PC-3 (cell line): ENCODE results near the gene IFITM5. TPM values are rescaled to one million over a fixed set of nuclear protein-coding genes. Genes with fewer than 3 reads are reported as not detected.

ENCODE experiments used
- ATAC-seq: fragments of 200-7000 bp; cut with Tn5 transposase; 2 replicates; pipeline ENCODE4 v1.9.1; 2020; ENCODE audit warnings: mild to moderate bottlenecking, moderate library complexity
- BruUV-seq: library from RNA; stranded (reverse); fragments of 400-500 nt; replicated peaks from 2 replicates; lab custom pipeline; 2021; lab: Mats Ljungman, UMichigan
- CTCF ChIA-PET: fragments of 300-600 bp; sonication (Branson Sonifier 250); formaldehyde crosslinking; loops from one replicate; lab custom pipeline; 2022; ENCODE audit warnings: antibody characterized with exemption; lab: Charles Lee
- POLR2A ChIA-PET: fragments of 300-600 bp; sonication (Branson Sonifier 250); formaldehyde crosslinking; loops from one replicate; lab custom pipeline; 2022; ENCODE audit warnings: antibody characterized with exemption; ENCODE audit not compliant: unreplicated experiment; lab: Charles Lee
- DNase-seq: peaks from one replicate; pipeline ENCODE4 v3.0.0-alpha.2; 2015
- H2AFZ ChIP-seq: fragments of 300-600 bp; sonication (generic); 2 replicates; pipeline ENCODE4 v1.6.0; 2016; ENCODE audit warnings: antibody characterized with exemption, low read length
- H3F3A ChIP-seq: fragments of 300-600 bp; sonication (generic); one replicate; pipeline ENCODE4 v1.6.0; 2017; ENCODE audit warnings: antibody characterized with exemption, low read length, control low read depth, mild to moderate bottlenecking; ENCODE audit not compliant: unreplicated experiment
- H3K27ac ChIP-seq: fragments of 300-600 bp; sonication (generic); 2 replicates; pipeline ENCODE4 v1.5.1; 2016; ENCODE audit warnings: mild to moderate bottlenecking, low read length
- H3K27me3 ChIP-seq: fragments of 300-600 bp; sonication (generic); 2 replicates; pipeline ENCODE4 v1.6.1; 2016; ENCODE audit warnings: low read length, mixed read lengths
- H3K36me3 ChIP-seq: fragments of 300-600 bp; sonication (generic); 2 replicates; pipeline ENCODE4 v1.6.1; 2016; ENCODE audit warnings: low read depth, mixed run types, low read length, mixed read lengths
- H3K4me1 ChIP-seq: fragments of 300-600 bp; sonication (generic); 2 replicates; pipeline ENCODE4 v1.5.1; 2016; ENCODE audit warnings: low read length; ENCODE audit not compliant: insufficient read depth
- H3K4me2 ChIP-seq: fragments of 300-600 bp; sonication (generic); 2 replicates; pipeline ENCODE4 v1.6.0; 2016; ENCODE audit warnings: low read length
- H3K4me3 ChIP-seq: fragments of 300-600 bp; sonication (generic); 2 replicates; pipeline ENCODE4 v1.5.1; 2016; ENCODE audit warnings: mild to moderate bottlenecking, low read length, mixed read lengths
- H3K79me2 ChIP-seq: fragments of 300-600 bp; sonication (generic); 2 replicates; pipeline ENCODE4 v1.6.1; 2017; ENCODE audit warnings: low read length, mixed read lengths
- H3K9ac ChIP-seq: fragments of 300-600 bp; sonication (generic); 2 replicates; pipeline ENCODE4 v1.6.0; 2016; ENCODE audit warnings: mild to moderate bottlenecking, low read length
- H3K9me2 ChIP-seq: fragments of 300-600 bp; sonication (generic); replicated peaks from 2 replicates; pipeline ENCODE4 v1.6.1; 2016; ENCODE audit warnings: mixed run types, low read length, mixed read lengths
- H3K9me3 ChIP-seq: fragments of 300-600 bp; sonication (generic); 2 replicates; pipeline ENCODE4 v1.6.1; 2016; ENCODE audit warnings: low read length, mixed read lengths
- H4K20me1 ChIP-seq: fragments of 300-600 bp; sonication (generic); 2 replicates; pipeline ENCODE4 v1.6.1; 2016; ENCODE audit warnings: low read length, mixed read lengths
- CTCF ChIP-seq: fragments of 300-600 bp; sonication (generic); conservative IDR thresholded peaks from 2 replicates; pipeline ENCODE4 v1.5.1; 2017; ENCODE audit warnings: antibody characterized with exemption, low read depth, mild to moderate bottlenecking, low read length
- EZH2 ChIP-seq: fragments of 300-600 bp; sonication (generic); IDR thresholded peaks from one replicate; pipeline ENCODE4 v1.6.1; 2017; ENCODE audit warnings: antibody characterized with exemption, mild to moderate bottlenecking, low read length; ENCODE audit not compliant: unreplicated experiment
- EZH2phosphoT487 ChIP-seq: fragments of 300-600 bp; sonication (generic); IDR thresholded peaks from 2 replicates; pipeline ENCODE4 v1.6.1; 2018; ENCODE audit warnings: mild to moderate bottlenecking, antibody characterized with exemption, low read length, borderline replicate concordance
- intact Hi-C: fragments of 100-400 bp; cut with micrococcal nuclease; formaldehyde crosslinking; loops from 2 replicates; pipeline ENCODE4 v1.9.0; 2023
- total RNA-seq: library from RNA; depleted of rRNA; stranded (reverse); fragments of >200 nt; gene quantifications from 2 replicates; pipeline ENCODE4 v1.2.3, GENCODE V29; 2014

IFITM5 gene
- total RNA-seq, 1 experiment from 2014 or later: not detected

DNA sequence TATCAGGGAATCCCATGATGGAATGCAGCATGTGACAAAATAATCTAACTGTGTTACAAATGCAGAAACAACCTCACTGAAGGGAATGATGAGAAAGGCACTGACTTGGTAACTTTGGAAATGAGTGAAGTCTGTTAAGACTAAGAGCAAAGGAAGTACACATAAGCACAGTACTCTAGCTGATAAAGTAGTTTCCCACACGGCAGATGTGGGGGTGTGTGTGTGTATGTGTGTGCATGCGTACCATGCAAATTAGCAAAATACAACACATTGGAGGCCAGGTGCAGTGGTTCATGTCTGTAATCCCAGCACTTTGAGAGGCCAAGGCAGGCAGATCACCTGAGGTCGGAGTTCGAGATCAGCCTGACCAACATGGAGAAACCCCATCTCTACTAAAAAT lies 37.7 kb downstream of the IFITM5 start:
- CTCF ChIA-PET: no interaction called here
- POLR2A ChIA-PET: no interaction called here
- H3K27me3 ChIP-seq: no peaks in the 10 kb centered on the region

DNA sequence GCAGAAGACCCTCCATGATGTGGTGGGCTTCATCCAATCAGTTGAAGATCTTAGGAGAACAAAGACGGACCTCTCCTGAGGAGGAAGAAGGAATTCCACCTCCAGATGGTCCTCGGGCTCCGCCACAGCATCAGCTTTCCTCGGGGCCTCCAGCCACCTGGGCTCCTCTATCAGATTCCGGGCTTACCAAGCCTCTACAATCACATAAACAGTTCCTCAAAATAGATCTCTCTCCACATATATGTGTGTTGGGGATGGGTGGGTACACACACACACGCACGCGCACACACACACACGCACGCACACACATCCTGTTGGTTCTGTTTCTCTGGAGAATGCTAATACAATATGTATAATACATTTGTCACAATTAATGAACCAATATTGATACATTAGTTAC lies 39.9 kb downstream of the IFITM5 start:
- CTCF ChIA-PET: no interaction called here
- intact Hi-C loops: no loop called here
- TF ChIP-seq EZH2 (no peak), CTCF (no peak), EZH2phosphoT487 (no peak)
- H3K36me3 ChIP-seq: no peaks in the 10 kb centered on the region
- H3K27me3 ChIP-seq: no peaks in the 10 kb centered on the region
- no peaks in the 10 kb centered on the region for H3K9me3 ChIP-seq
- no peak overlapping the region for H3K4me3 ChIP-seq
- H3K9ac ChIP-seq: no peak overlapping the region
- no peaks in the 10 kb centered on the region for H4K20me1 ChIP-seq
- ATAC-seq (no peak), DNase-seq (no peak)
- H3F3A ChIP-seq: no peaks in the 10 kb centered on the region
- POLR2A ChIA-PET: no interaction called here
- H3K79me2 ChIP-seq: no peaks in the 10 kb centered on the region
- H3K9me2 ChIP-seq: no peaks in the 10 kb centered on the region
- no peak overlapping the region for H3K27ac ChIP-seq
- no peak overlapping the region for H3K4me2 ChIP-seq
- H3K4me1 ChIP-seq: no peaks in the 10 kb centered on the region
- no TSS peak for BruUV-seq
- H2AFZ ChIP-seq: no peak overlapping the region

More for the DNA sequence above, 37.7 kb downstream of the IFITM5 start:
- intact Hi-C loops: no loop called here
- Histone ChIP-seq H3K4me3 (no peak overlapping the region), H4K20me1 (no peaks in the 10 kb centered on the region), H3K79me2 (no peaks in the 10 kb centered on the region), H3K27ac (no peak overlapping the region), H3K36me3 (no peaks in the 10 kb centered on the region), H3K9me3 (no peaks in the 10 kb centered on the region), H3K9ac (no peak overlapping the region), H3K4me2 (no peak overlapping the region), H3K4me1 (no peaks in the 10 kb centered on the region), H3F3A (no peaks in the 10 kb centered on the region), H2AFZ (no peak overlapping the region), H3K9me2 (no peaks in the 10 kb centered on the region)
- BruUV-seq: no TSS peak
- no peak for ATAC-seq
- TF ChIP-seq EZH2 (no peak), EZH2phosphoT487 (no peak), CTCF (no peak)
- no peak for DNase-seq

GRCh38 chr11:257766-258493 lies 41.4 kb downstream of the IFITM5 start:
- H3K4me1 ChIP-seq: no peaks in the 10 kb centered on the region
- H3K9ac ChIP-seq: no peak overlapping the region
- no peak for TF ChIP-seq EZH2
- TF ChIP-seq CTCF: peak; percentile 51
- TF ChIP-seq EZH2phosphoT487: no peak
- no TSS peak for BruUV-seq
- H3F3A ChIP-seq: no peaks in the 10 kb centered on the region
- DNase-seq (peak; percentile 12), ATAC-seq (peak; percentile 54; the same call in 1 of the 2 replicates)
- H3K4me3 ChIP-seq: no peak overlapping the region
- CTCF ChIA-PET: interaction anchor here (0.6 kb wide), 1 partner anchor 57 kb away, joined by 3 read pairs; no protein-coding TSS in a partner anchor
- H3K4me2 ChIP-seq: no peak overlapping the region
- intact Hi-C loops: no loop called here
- POLR2A ChIA-PET: no interaction called here
- no peaks in the 10 kb centered on the region for H3K9me3 ChIP-seq
- H3K27me3 ChIP-seq: no peaks in the 10 kb centered on the region
- peaks cover 4% of the 10 kb centered on the region; the same call in 1 of the 2 replicates for H3K36me3 ChIP-seq
- H3K79me2 ChIP-seq: no peaks in the 10 kb centered on the region
- H3K9me2 ChIP-seq: no peaks in the 10 kb centered on the region
- no peak overlapping the region for H3K27ac ChIP-seq
- H4K20me1 ChIP-seq: no peaks in the 10 kb centered on the region
- H2AFZ ChIP-seq: no peak overlapping the region
